Liver (tissue), 3 donors: ENCODE results near the gene FOXR1.

Experiments
- ATF3 ChIP-seq: IDR thresholded peaks from 2 replicates; pipeline ENCODE4 v1.6.1; 2016; ENCODE audit warnings: antibody characterized with exemption
- EGR1 ChIP-seq, 2 donors: IDR thresholded peaks; 2 replicates each; pipeline ENCODE4 v1.6.1; 2016 to 2018; ENCODE audit warnings: antibody characterized with exemption in 2 of 2, low read depth in 2 of 2
- FOXA1 ChIP-seq: IDR thresholded peaks from 2 replicates; pipeline ENCODE4 v1.6.1; 2016; ENCODE audit warnings: antibody characterized with exemption
- GABPA ChIP-seq, 2 donors: IDR thresholded peaks in 1 of 2; conservative IDR thresholded peaks in 1 of 2; 2 replicates each; pipeline ENCODE4 v1.6.1; 2016; ENCODE audit warnings: antibody characterized with exemption in 2 of 2, mild to moderate bottlenecking in 1 of 2, moderate library complexity in 1 of 2
- JUND ChIP-seq, 2 donors: IDR thresholded peaks; 2 replicates each; pipeline ENCODE4 v1.6.1; 2016; ENCODE audit warnings: antibody characterized with exemption in 2 of 2
- MAX ChIP-seq: IDR thresholded peaks from 2 replicates; pipeline ENCODE4 v1.6.1; 2016; ENCODE audit warnings: antibody characterized with exemption
- NR2F2 ChIP-seq: IDR thresholded peaks from 2 replicates; pipeline ENCODE4 v1.6.1; 2016; ENCODE audit warnings: antibody characterized with exemption
- RAD21 ChIP-seq, 2 donors: IDR thresholded peaks; 2 replicates each; pipeline ENCODE4 v1.6.1; 2016; ENCODE audit warnings: antibody characterized with exemption in 2 of 2, mild to moderate bottlenecking in 2 of 2
- RXRA ChIP-seq, 2 donors: IDR thresholded peaks; 2 replicates each; pipeline ENCODE4 v1.6.1; 2017 to 2018; ENCODE audit warnings: antibody characterized with exemption in 2 of 2, mild to moderate bottlenecking in 1 of 2
- SP1 ChIP-seq: IDR thresholded peaks from 2 replicates; pipeline ENCODE4 v1.6.1; 2018; ENCODE audit warnings: antibody characterized with exemption, mild to moderate bottlenecking
- TAF1 ChIP-seq: conservative IDR thresholded peaks from 2 replicates; pipeline ENCODE4 v1.6.1; 2016; ENCODE audit warnings: antibody characterized with exemption, mild to moderate bottlenecking
- YY1 ChIP-seq: IDR thresholded peaks from 2 replicates; pipeline ENCODE4 v1.6.1; 2016; ENCODE audit warnings: antibody characterized with exemption, mild to moderate bottlenecking
- TF ChIP-seq, protein P1 (sequence below): fragments of 150-350 bp; IDR thresholded peaks from 2 replicates; pipeline ENCODE4 v1.5.1; 2017; ENCODE audit warnings: improper control_type of control experiment, low read depth, low read length; ENCODE audit not compliant: missing input control
- TF ChIP-seq, protein P2 (sequence below): IDR thresholded peaks from 2 replicates; pipeline ENCODE4 v1.6.1; 2016; ENCODE audit warnings: antibody characterized with exemption, mild to moderate bottlenecking
- donor health status: healthy.
- donor health status: healthy.

GRCh38 chr11:119014209-119014924 is 42.8 kb downstream of the FOXR1 start:
- TF ChIP-seq, protein P1, sequence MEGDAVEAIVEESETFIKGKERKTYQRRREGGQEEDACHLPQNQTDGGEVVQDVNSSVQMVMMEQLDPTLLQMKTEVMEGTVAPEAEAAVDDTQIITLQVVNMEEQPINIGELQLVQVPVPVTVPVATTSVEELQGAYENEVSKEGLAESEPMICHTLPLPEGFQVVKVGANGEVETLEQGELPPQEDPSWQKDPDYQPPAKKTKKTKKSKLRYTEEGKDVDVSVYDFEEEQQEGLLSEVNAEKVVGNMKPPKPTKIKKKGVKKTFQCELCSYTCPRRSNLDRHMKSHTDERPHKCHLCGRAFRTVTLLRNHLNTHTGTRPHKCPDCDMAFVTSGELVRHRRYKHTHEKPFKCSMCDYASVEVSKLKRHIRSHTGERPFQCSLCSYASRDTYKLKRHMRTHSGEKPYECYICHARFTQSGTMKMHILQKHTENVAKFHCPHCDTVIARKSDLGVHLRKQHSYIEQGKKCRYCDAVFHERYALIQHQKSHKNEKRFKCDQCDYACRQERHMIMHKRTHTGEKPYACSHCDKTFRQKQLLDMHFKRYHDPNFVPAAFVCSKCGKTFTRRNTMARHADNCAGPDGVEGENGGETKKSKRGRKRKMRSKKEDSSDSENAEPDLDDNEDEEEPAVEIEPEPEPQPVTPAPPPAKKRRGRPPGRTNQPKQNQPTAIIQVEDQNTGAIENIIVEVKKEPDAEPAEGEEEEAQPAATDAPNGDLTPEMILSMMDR: no peak
- TF ChIP-seq, protein P2, sequence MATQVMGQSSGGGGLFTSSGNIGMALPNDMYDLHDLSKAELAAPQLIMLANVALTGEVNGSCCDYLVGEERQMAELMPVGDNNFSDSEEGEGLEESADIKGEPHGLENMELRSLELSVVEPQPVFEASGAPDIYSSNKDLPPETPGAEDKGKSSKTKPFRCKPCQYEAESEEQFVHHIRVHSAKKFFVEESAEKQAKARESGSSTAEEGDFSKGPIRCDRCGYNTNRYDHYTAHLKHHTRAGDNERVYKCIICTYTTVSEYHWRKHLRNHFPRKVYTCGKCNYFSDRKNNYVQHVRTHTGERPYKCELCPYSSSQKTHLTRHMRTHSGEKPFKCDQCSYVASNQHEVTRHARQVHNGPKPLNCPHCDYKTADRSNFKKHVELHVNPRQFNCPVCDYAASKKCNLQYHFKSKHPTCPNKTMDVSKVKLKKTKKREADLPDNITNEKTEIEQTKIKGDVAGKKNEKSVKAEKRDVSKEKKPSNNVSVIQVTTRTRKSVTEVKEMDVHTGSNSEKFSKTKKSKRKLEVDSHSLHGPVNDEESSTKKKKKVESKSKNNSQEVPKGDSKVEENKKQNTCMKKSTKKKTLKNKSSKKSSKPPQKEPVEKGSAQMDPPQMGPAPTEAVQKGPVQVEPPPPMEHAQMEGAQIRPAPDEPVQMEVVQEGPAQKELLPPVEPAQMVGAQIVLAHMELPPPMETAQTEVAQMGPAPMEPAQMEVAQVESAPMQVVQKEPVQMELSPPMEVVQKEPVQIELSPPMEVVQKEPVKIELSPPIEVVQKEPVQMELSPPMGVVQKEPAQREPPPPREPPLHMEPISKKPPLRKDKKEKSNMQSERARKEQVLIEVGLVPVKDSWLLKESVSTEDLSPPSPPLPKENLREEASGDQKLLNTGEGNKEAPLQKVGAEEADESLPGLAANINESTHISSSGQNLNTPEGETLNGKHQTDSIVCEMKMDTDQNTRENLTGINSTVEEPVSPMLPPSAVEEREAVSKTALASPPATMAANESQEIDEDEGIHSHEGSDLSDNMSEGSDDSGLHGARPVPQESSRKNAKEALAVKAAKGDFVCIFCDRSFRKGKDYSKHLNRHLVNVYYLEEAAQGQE: no peak
- TF ChIP-seq EGR1 (IDR thresholded peaks at IDR 0.05; ENCODE audit: low read depth in 2 of 2) (no peak), TAF1 (no peak), FOXA1 (no peak), YY1 (no peak), GABPA (IDR thresholded peaks at IDR 0.05 in 1 of 2, conservative IDR thresholded peaks at IDR 0.05 in 1 of 2) (no peak), SP1 (no peak), MAX (no peak), RAD21 (IDR thresholded peaks at IDR 0.05) (no peak), RXRA (IDR thresholded peaks at IDR 0.05) (no peak), ATF3 (no peak), JUND (IDR thresholded peaks at IDR 0.05) (no peak), NR2F2 (no peak)
